ENCODE data around the gene SERPINA3.

SERPINA3 gene

DNA sequence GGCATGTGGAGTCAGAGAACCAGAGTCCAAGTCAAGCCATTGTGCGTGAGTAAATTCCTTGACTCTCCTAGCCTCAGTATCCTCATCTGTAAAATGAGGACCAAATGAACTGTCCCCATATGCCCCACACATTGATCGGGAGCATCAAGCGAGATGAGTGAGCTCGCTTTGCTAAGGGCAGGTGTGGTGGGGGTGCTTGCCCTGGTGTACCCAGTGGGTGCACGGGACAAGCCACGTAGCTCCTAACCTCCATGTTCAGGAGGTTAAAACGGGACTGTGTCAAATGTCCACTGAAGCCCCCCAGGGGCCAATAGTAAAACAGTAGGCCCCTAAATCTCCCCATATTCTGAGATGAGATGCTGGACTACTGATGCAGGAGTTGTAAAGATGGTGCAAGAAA is 60.9 kb downstream of the SERPINA3 start:
- H3K4me3 ChIP-seq (ENCODE audit: low read depth, low read length), result no peak overlapping the region
- TF ChIP-seq, protein P1, sequence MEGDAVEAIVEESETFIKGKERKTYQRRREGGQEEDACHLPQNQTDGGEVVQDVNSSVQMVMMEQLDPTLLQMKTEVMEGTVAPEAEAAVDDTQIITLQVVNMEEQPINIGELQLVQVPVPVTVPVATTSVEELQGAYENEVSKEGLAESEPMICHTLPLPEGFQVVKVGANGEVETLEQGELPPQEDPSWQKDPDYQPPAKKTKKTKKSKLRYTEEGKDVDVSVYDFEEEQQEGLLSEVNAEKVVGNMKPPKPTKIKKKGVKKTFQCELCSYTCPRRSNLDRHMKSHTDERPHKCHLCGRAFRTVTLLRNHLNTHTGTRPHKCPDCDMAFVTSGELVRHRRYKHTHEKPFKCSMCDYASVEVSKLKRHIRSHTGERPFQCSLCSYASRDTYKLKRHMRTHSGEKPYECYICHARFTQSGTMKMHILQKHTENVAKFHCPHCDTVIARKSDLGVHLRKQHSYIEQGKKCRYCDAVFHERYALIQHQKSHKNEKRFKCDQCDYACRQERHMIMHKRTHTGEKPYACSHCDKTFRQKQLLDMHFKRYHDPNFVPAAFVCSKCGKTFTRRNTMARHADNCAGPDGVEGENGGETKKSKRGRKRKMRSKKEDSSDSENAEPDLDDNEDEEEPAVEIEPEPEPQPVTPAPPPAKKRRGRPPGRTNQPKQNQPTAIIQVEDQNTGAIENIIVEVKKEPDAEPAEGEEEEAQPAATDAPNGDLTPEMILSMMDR (IDR thresholded peaks at IDR 0.05; ENCODE audit: control insufficient read depth, extremely low read depth, insufficient read depth), result no peak
- DNase-seq (ENCODE audit: low read depth), result no peak

All from LNCaP clone FGC (cell line).